Measurements from ENCODE around the gene TMEM185A.
"Not testable (repeated sequence)": the region's sequence is repeated elsewhere in the genome, so short reads cannot be mapped to it uniquely, and the experiment has no call there.

DNA sequence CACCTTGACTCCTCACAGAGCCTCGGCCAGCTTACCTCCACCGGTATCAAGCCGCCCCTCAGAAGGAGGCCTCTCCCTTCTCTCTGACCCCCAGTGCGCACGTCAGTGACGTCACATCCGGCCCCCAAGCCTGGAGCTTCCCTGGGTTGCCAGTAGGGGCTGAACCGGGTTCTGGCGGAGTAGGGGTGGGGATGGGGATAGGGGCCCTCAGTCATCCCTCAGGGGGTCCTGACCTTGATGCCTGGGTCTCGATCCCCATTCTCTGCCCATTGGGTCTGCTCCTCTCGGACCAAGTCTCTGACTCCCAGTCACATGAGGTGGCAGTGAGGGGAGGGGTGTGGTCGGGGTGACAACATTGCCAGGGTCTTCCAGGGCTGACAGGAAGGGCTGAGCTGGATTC, 44.2 kb downstream of the TMEM185A start, which contains the start of gene MAGEA9B:
- not testable (repeated sequence) for TF ChIP-seq POLR2A (IDR thresholded peaks at IDR 0.05; ENCODE audit: extremely low read depth, insufficient read length); MYC (IDR thresholded peaks at IDR 0.05; ENCODE audit: low read depth, low read length)
- TF ChIP-seq, protein P1, sequence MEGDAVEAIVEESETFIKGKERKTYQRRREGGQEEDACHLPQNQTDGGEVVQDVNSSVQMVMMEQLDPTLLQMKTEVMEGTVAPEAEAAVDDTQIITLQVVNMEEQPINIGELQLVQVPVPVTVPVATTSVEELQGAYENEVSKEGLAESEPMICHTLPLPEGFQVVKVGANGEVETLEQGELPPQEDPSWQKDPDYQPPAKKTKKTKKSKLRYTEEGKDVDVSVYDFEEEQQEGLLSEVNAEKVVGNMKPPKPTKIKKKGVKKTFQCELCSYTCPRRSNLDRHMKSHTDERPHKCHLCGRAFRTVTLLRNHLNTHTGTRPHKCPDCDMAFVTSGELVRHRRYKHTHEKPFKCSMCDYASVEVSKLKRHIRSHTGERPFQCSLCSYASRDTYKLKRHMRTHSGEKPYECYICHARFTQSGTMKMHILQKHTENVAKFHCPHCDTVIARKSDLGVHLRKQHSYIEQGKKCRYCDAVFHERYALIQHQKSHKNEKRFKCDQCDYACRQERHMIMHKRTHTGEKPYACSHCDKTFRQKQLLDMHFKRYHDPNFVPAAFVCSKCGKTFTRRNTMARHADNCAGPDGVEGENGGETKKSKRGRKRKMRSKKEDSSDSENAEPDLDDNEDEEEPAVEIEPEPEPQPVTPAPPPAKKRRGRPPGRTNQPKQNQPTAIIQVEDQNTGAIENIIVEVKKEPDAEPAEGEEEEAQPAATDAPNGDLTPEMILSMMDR (IDR thresholded peaks at IDR 0.05; ENCODE audit: low read depth, low read length) = not testable (repeated sequence)

Measured in NB4 (cell line).